Fibroblast of the aortic adventitia (primary cell): ENCODE measurements around the gene CHD5. TPM values are rescaled to one million over a fixed set of nuclear protein-coding genes. Genes with fewer than 3 reads are reported as not detected.

Experiments used
- DNase-seq: peaks from one replicate; pipeline ENCODE4 v3.0.0-alpha.2; 2010; ENCODE audit warnings: low read depth
- H3K4me3 ChIP-seq: 2 replicates; pipeline ENCODE4 v1.5.1; 2011; ENCODE audit warnings: low read depth, mild to moderate bottlenecking, control low read depth, low read length, moderate library complexity
- CTCF ChIP-seq: IDR thresholded peaks from 2 replicates; pipeline ENCODE4 v1.5.1; 2011; ENCODE audit warnings: mild to moderate bottlenecking, low read length, control low read depth, inconsistent platforms; ENCODE audit not compliant: insufficient read depth
- total RNA-seq: library from RNA; depleted of rRNA; stranded (reverse); fragments of >200 nt; gene quantifications from 2 replicates; pipeline ENCODE4 v1.2.3, GENCODE V29; 2012; ENCODE audit warnings: low replicate concordance

Gene CHD5
- total RNA-seq, 1 donor: 0.09 TPM

- no peak for DNase-seq
- no peak overlapping the region for H3K4me3 ChIP-seq
- no peak for TF ChIP-seq CTCF
Observed at GRCh38 chr1:6075748-6076147, 104.4 kb downstream of the CHD5 start.

GRCh38 chr1:6074192-6074901 is 105.8 kb downstream of the CHD5 start:
- no peak overlapping the region for H3K4me3 ChIP-seq
- DNase-seq: no peak
- no peak for TF ChIP-seq CTCF

GRCh38 chr1:6073480-6074053 is 106.6 kb downstream of the CHD5 start:
- no peak overlapping the region for H3K4me3 ChIP-seq
- no peak for DNase-seq
- no peak for TF ChIP-seq CTCF

- no peak for DNase-seq
- H3K4me3 ChIP-seq: no peak overlapping the region
- TF ChIP-seq CTCF: no peak
Observed at GRCh38 chr1:6072774-6073479, 107.2 kb downstream of the CHD5 start.

GRCh38 chr1:6071219-6071618 is 108.9 kb downstream of the CHD5 start:
- TF ChIP-seq CTCF: no peak
- DNase-seq: no peak
- no peak overlapping the region for H3K4me3 ChIP-seq

GRCh38 chr1:6070450-6070974 is 109.6 kb downstream of the CHD5 start:
- no peak overlapping the region for H3K4me3 ChIP-seq
- no peak for TF ChIP-seq CTCF
- DNase-seq: no peak
